SK-N-SH (cell line): ENCODE data around the gene DOK3. TPM values are rescaled to one million over a fixed set of nuclear protein-coding genes. Genes with fewer than 3 reads are reported as not detected.

Experiments used
- CTCF ChIA-PET: fragments of 300-600, 350-600 bp; formaldehyde crosslinking; extraction: SDS; loops from one replicate; lab custom pipeline; 2021; lab: Yijun Ruan, JAX
- POLR2A ChIA-PET: fragments of 350-600 bp; sonication (Branson Sonifier 250); formaldehyde crosslinking; extraction: SDS; loops from one replicate; lab custom pipeline; 2020; ENCODE audit warnings: antibody characterized with exemption, inconsistent platforms; lab: Yijun Ruan, JAX
- DNase-seq: peaks from one replicate; pipeline ENCODE4 v3.0.0; 2012
- H2AFZ ChIP-seq: fragments of 200-600 bp; sonication (generic); 2 replicates; pipeline ENCODE4 v1.8.1; 2016; ENCODE audit warnings: antibody characterized with exemption, mild to moderate bottlenecking, low read depth
- H3F3A ChIP-seq: fragments of 200-600 bp; sonication (generic); replicated peaks from 2 replicates; pipeline ENCODE3; 2016; ENCODE audit warnings: antibody characterized with exemption, mild to moderate bottlenecking; ENCODE audit not compliant: insufficient read depth
- H3K27ac ChIP-seq, 2 experiments: fragments of 200-500 bp in 1 of 2; fragments of 200-600 bp in 1 of 2; sonication (Bioruptor generic) in 1 of 2; sonication (generic), shearing (Covaris generic) in 1 of 2; 2 replicates each; pipeline versions ENCODE4 v1.5.1 to v1.6.1; 2014 to 2016; ENCODE audit warnings: low read depth in 2 of 2, inconsistent platforms in 1 of 2, low read length in 1 of 2, mild to moderate bottlenecking in 1 of 2, mixed read lengths in 1 of 2
- H3K27me3 ChIP-seq: fragments of 200-600 bp; sonication (generic), shearing (Covaris generic); 2 replicates; pipeline ENCODE4 v1.6.1; 2016; ENCODE audit warnings: mixed run types; ENCODE audit not compliant: insufficient read depth
- H3K36me3 ChIP-seq, 2 experiments: fragments of 200-500 bp in 1 of 2; fragments of 200-600 bp in 1 of 2; sonication (Bioruptor generic) in 1 of 2; sonication (generic) in 1 of 2; replicated peaks in 1 of 2; 2 replicates each; pipeline versions ENCODE3 to v1.5.1; 2014 to 2016; ENCODE audit warnings: low read length in 1 of 2, mild to moderate bottlenecking in 1 of 2; ENCODE audit not compliant: insufficient read depth in 2 of 2, control insufficient read depth in 1 of 2
- H3K4me1 ChIP-seq, 2 experiments: fragments of 200-500 bp in 1 of 2; fragments of 200-600 bp in 1 of 2; sonication (Bioruptor generic) in 1 of 2; sonication (generic), shearing (Covaris generic) in 1 of 2; 2 replicates each; pipeline versions ENCODE4 v1.5.1 to v1.6.1; 2014 to 2016; ENCODE audit warnings: low read depth in 1 of 2, low read length in 1 of 2, mixed run types in 1 of 2; ENCODE audit not compliant: insufficient read depth in 2 of 2, control insufficient read depth in 1 of 2
- H3K4me2 ChIP-seq: fragments of 200-600 bp; sonication (generic), shearing (Covaris generic); 2 replicates; pipeline ENCODE4 v1.6.1; 2017; ENCODE audit warnings: mixed run types
- H3K4me3 ChIP-seq, 2 experiments: fragments of 200-500 bp in 1 of 2; fragments of 200-600 bp in 1 of 2; sonication (Bioruptor generic) in 1 of 2; sonication (generic), shearing (Covaris generic) in 1 of 2; 2 replicates each; pipeline versions ENCODE4 v1.5.1 to v1.8.1; 2014 to 2016; ENCODE audit warnings: low read depth in 2 of 2, inconsistent platforms in 1 of 2, low read length in 1 of 2, mild to moderate bottlenecking in 1 of 2, mixed read lengths in 1 of 2, moderate library complexity in 1 of 2
- H3K79me2 ChIP-seq: fragments of 200-600 bp; sonication (generic); 2 replicates; pipeline ENCODE4 v1.8.1; 2017; ENCODE audit warnings: mild to moderate bottlenecking; ENCODE audit not compliant: insufficient read depth
- H3K9ac ChIP-seq: fragments of 200-600 bp; sonication (generic); 2 replicates; pipeline ENCODE4 v1.6.1; 2017; ENCODE audit warnings: mixed run types
- H3K9me2 ChIP-seq: fragments of 200-600 bp; sonication (generic); 2 replicates; pipeline ENCODE4 v1.6.1; 2017; ENCODE audit warnings: mixed run types
- H3K9me3 ChIP-seq: fragments of 200-600 bp; sonication (generic); 2 replicates; pipeline ENCODE4 v1.6.1; 2017; ENCODE audit warnings: mixed run types, mild to moderate bottlenecking, moderate library complexity
- H4K20me1 ChIP-seq: fragments of 200-600 bp; sonication (generic); 2 replicates; pipeline ENCODE4 v1.6.1; 2017; ENCODE audit warnings: mild to moderate bottlenecking, mixed run types; ENCODE audit not compliant: insufficient read depth
- EP300 ChIP-seq, 2 experiments: IDR thresholded peaks; 2 replicates each; pipeline versions ENCODE4 v1.4.0 to v1.6.1; 2012; ENCODE audit warnings: borderline replicate concordance in 1 of 2, low read depth in 1 of 2, low read length in 1 of 2
- EZH2phosphoT487 ChIP-seq: fragments of 200-600 bp; sonication (generic); IDR thresholded peaks from 2 replicates; pipeline ENCODE4 v1.6.1; 2017; ENCODE audit warnings: low read depth, mixed run types, mild to moderate bottlenecking, antibody characterized with exemption, moderate library complexity, borderline replicate concordance
- FOXJ3 ChIP-seq: sonication (generic); formaldehyde crosslinking; IDR thresholded peaks from 2 replicates; pipeline ENCODE4 v1.5.1; 2020; ENCODE audit warnings: mild to moderate bottlenecking, missing genetic modification reagents
- GABPA ChIP-seq: IDR thresholded peaks from 2 replicates; pipeline ENCODE4 v1.4.0; 2012; ENCODE audit warnings: low read depth, mild to moderate bottlenecking
- GATA2 ChIP-seq: sonication (generic); formaldehyde crosslinking; IDR thresholded peaks from 2 replicates; pipeline ENCODE4 v1.5.0; 2020; ENCODE audit warnings: mild to moderate bottlenecking, missing genetic modification reagents
- NFIC ChIP-seq: IDR thresholded peaks from 2 replicates; pipeline ENCODE4 v1.4.0; 2012; ENCODE audit warnings: borderline replicate concordance
- NRF1 ChIP-seq: IDR thresholded peaks from 2 replicates; pipeline ENCODE4 v1.6.1; 2012; ENCODE audit warnings: low read depth, mild to moderate bottlenecking, low read length
- WGBS: methylation state at CpG from one replicate; pipeline ENCODE4 v1.1.6; 2017; ENCODE audit warnings: low lambda C conversion rate; 5-methylcytosine and 5-hydroxymethylcytosine counted together
- polyA plus RNA-seq, 3 experiments: library from polyadenylated mRNA; depleted of rRNA; stranded (reverse); fragments of >200 nt; gene quantifications; 2 replicates each; pipeline ENCODE4 v1.2.3, GENCODE V29; 2012
- TF ChIP-seq, protein P1 (sequence below): fragments of 150-350 bp; IDR thresholded peaks from 2 replicates; pipeline ENCODE4 v1.6.1; 2016; ENCODE audit warnings: mild to moderate bottlenecking, low read depth, low read length

The DOK3 gene
- polyA plus RNA-seq, 1 of the 3 experiments (the other 2 are of a cell fraction) = 2.2 TPM

DNA sequence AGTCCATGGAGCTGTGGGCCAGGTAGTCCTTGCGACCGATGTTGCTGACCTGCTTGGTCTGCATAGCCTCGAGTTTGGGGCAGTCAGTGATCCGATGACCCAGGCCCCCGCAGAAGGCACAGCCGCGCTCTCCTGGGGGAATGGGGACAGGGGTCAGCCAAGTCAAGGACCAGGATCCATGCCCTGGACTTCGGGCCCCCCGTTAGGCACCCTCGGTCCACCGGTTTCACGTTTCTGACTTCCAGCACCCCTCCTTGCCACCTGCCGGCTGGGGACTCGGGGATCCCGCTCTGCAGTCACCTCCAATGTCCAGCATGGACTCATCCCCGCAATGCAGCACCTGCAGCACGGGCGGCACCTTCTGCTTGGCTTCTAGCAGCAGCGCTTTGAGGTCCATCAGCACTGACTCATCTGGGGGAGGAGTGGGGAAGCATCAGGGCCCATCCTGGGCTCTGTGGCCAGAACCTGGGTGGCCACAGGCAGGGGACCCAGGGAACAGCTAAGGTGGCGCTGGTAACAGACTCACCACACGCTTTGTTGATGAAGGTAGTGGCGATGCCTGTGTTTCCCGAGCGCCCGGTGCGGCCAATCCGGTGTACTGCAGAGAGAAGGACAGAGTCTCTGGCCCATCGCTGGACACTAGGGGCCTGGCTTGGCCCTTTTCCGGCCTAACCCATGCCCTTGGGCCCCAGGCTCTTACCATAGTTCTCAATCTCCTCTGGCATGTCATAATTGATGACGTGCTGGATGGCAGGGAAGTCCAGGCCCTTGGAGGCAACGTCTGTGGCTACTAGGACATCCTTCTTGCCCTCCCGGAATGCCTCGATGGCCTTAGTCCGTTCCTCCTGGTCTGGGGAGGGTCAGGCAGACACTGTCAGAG lies 2.4 kb upstream of the DOK3 start:
- peaks cover 20 to 55% of the 10 kb centered on the region in 2 experiments for H3K36me3 ChIP-seq
- H3F3A ChIP-seq = no peaks in the 10 kb centered on the region
- CTCF ChIA-PET = interaction anchor here (8.8 kb wide), 1 partner anchor 11 kb away, joined by 80 read pairs; no protein-coding TSS in a partner anchor
- H3K79me2 ChIP-seq = peaks cover 25% of the 10 kb centered on the region
- H2AFZ ChIP-seq = no peak overlapping the region
- H3K9me2 ChIP-seq = no peaks in the 10 kb centered on the region
- POLR2A ChIA-PET = no interaction called here
- H3K9ac ChIP-seq = no peak overlapping the region
- no peak overlapping the region for H3K27ac ChIP-seq
- no peak for TF ChIP-seq GABPA
- TF ChIP-seq EP300 (IDR thresholded peaks at IDR 0.05; ENCODE audit: borderline replicate concordance in 1 of 2, low read depth in 1 of 2, low read length in 1 of 2) = no peak
- whole genome bisulfite sequencing = 87% methylated on average over 18 of the region's 34 CpGs
- peaks cover 6 to 10% of the 10 kb centered on the region in 2 experiments; a peak in 2 of 4 replicates for H3K4me1 ChIP-seq
- no peaks in the 10 kb centered on the region for H3K9me3 ChIP-seq
- H3K4me3 ChIP-seq = no peak overlapping the region
- no peaks in the 10 kb centered on the region for H3K27me3 ChIP-seq
- no peak overlapping the region for H3K4me2 ChIP-seq
- H4K20me1 ChIP-seq = no peaks in the 10 kb centered on the region
- DNase-seq = no peak

DNA sequence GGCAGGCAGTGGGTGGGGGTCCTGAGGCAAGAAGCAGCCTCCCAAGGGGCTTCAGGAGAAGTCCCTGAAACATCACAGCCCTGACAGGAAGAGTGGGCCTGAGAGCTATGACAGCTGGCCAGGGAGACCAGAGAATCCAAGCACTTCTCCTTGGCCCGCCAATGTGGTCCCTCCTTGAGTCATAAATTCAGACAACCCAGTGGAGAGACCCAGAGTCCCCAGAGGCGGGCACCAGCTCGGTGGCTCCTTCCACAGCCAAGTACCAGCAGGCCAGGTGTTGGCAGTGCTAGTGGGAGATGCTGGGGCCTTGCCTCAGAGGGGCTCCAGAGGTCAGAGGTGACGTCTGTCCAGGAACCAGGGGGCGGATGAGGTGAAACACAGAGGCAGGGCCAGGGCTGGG lies 1.6 kb upstream of the DOK3 start:
- Histone ChIP-seq H2AFZ (no peak overlapping the region), H3F3A (no peaks in the 10 kb centered on the region), H3K27me3 (no peaks in the 10 kb centered on the region), H3K4me1 (peaks cover 6 to 8% of the 10 kb centered on the region in 2 experiments; a peak in 2 of 4 replicates), H3K27ac (no peak overlapping the region), H3K4me3 (no peak overlapping the region), H3K79me2 (peaks cover 20% of the 10 kb centered on the region), H3K4me2 (no peak overlapping the region), H3K9me3 (no peaks in the 10 kb centered on the region), H3K9ac (no peak overlapping the region), H3K36me3 (peaks cover 20 to 55% of the 10 kb centered on the region in 2 experiments), H3K9me2 (no peaks in the 10 kb centered on the region), H4K20me1 (no peaks in the 10 kb centered on the region)
- DNase-seq = no peak
- WGBS = 91% methylated on average over 2 of the region's 5 CpGs
- TF ChIP-seq, protein P1, sequence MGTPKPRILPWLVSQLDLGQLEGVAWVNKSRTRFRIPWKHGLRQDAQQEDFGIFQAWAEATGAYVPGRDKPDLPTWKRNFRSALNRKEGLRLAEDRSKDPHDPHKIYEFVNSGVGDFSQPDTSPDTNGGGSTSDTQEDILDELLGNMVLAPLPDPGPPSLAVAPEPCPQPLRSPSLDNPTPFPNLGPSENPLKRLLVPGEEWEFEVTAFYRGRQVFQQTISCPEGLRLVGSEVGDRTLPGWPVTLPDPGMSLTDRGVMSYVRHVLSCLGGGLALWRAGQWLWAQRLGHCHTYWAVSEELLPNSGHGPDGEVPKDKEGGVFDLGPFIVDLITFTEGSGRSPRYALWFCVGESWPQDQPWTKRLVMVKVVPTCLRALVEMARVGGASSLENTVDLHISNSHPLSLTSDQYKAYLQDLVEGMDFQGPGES = no peak
- TF ChIP-seq GATA2 (CRISPR knock-in tag) (no peak), NFIC (no peak), EZH2phosphoT487 (no peak), NRF1 (no peak), EP300 (IDR thresholded peaks at IDR 0.05; ENCODE audit: borderline replicate concordance in 1 of 2, low read depth in 1 of 2, low read length in 1 of 2) (no peak), FOXJ3 (CRISPR knock-in tag) (no peak)
- ChIA-PET CTCF (interaction anchor here (1.8 to 8.8 kb wide), 2 partner anchors 10 to 107 kb away, joined by 6 to 80 read pairs; no protein-coding TSS in a partner anchor), POLR2A (interaction anchor here (0.6 kb wide), 1 partner anchor 31 kb away, joined by 6 read pairs; no protein-coding TSS in a partner anchor)
